ENCODE results near the gene ACTN3.

- TF ChIP-seq CTCF (IDR thresholded peaks at IDR 0.05) (no peak), RCOR1 (IDR thresholded peaks at IDR 0.05; ENCODE audit: low read depth, low read length) (no peak), CHD4 (IDR thresholded peaks at IDR 0.05; ENCODE audit: borderline replicate concordance) (no peak), ELK1 (IDR thresholded peaks at IDR 0.05; ENCODE audit: low read depth, low read length) (no peak), RAD21 (conservative IDR thresholded peaks at IDR 0.05 in 1 of 2, IDR thresholded peaks at IDR 0.05 in 1 of 2) (no peak)
These were observed 411 bp downstream of the ACTN3 start for GRCh38 chr11:66546966-66547661.

All from A549 (cell line).